ENCODE data around the gene SYCE1. TPM values are rescaled to one million over a fixed set of nuclear protein-coding genes. Genes with fewer than 3 reads are reported as not detected.
"Not testable (repeated sequence)": the region's sequence is repeated elsewhere in the genome, so short reads cannot be mapped to it uniquely, and the experiment has no call there.

The SYCE1 gene
- total and polyA plus RNA-seq, 5 donors from 2014 or later, result 0.09 to 1.7 (median 0.70) TPM; not detected in 2

DNA sequence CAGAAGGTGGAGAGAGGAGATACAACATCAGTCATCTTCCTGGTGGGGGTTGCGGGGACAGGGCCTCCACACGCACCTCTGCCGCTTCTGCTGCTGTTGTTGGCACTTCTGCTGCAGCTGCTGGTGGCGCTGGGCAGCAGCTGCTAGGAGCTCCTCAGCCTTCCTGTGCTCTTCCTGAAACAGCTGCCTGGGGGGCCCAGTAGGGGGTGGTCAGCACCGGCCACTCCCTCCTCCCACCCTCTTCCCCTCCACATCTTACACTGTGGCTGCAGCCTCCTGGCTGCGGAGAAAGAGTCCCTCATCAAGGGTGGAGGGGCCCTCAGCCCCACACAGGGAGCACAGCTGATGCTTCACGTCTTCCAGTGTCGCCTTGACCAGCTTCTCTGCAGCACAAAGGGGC is 9.9 kb downstream of the SYCE1 start:
- DNase-seq, result no peak
- Histone ChIP-seq H3K9me3 (ENCODE audit: control insufficient read depth in 2 of 2, low read length in 2 of 2) (no peaks in the 10 kb centered on the region), H3K36me3 (ENCODE audit: control insufficient read depth, insufficient read depth, low read length) (no peaks in the 10 kb centered on the region), H3K27ac (ENCODE audit: insufficient read depth, low read length, poor library complexity, severe bottlenecking) (no peak overlapping the region), H3K4me3 (ENCODE audit: low read depth, low read length) (no peak overlapping the region), H3K27me3 (ENCODE audit: control insufficient read depth, insufficient read depth, low read length) (no peaks in the 10 kb centered on the region), H3K4me1 (ENCODE audit: control insufficient read depth, insufficient read depth, low read length, poor library complexity, severe bottlenecking) (no peaks in the 10 kb centered on the region)
- Mint-ChIP-seq H3K27me3 (peaks cover 12% of the 10 kb centered on the region), H3K9me3 (peaks cover 0 to 2% (median 0%) of the 10 kb centered on the region in 7 donors), H3K4me3 (no peak overlapping the region), H3K27ac (no peak overlapping the region), H3K4me1 (no peaks in the 10 kb centered on the region), H3K36me3 (no peaks in the 10 kb centered on the region)
- no peak for ATAC-seq (ENCODE audit: low read depth in 2 of 2)

DNA sequence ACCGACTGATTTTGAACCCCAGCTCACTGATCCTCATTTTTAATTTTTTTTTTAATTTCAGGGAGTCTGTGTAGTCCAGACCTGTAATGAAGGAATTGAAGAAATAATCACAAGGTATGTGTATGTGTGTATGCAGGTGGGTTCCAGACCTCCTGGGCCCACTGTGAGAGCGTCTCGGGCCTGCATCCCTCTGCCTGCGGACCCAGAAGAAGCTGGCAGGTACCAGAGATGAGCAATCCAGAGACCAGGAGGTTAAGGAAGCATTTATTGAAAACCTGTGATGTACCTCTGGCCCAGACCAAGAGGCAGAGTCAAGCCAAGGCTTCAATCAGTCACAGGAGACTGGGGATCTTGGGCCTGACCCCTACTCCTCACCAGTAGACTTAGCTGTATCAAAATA is 10.8 kb downstream of the SYCE1 start:
- Mint-ChIP-seq H3K27me3 (peaks cover 12% of the 10 kb centered on the region), H3K27ac (no peak overlapping the region), H3K4me3 (no peak overlapping the region), H3K36me3 (no peaks in the 10 kb centered on the region), H3K4me1 (no peaks in the 10 kb centered on the region), H3K9me3 (peaks cover 0 to 7% (median 0%) of the 10 kb centered on the region in 7 donors)
- Histone ChIP-seq H3K4me1 (ENCODE audit: control insufficient read depth, insufficient read depth, low read length, poor library complexity, severe bottlenecking) (no peaks in the 10 kb centered on the region), H3K4me3 (ENCODE audit: low read depth, low read length) (no peak overlapping the region), H3K9me3 (ENCODE audit: control insufficient read depth in 2 of 2, low read length in 2 of 2) (no peaks in the 10 kb centered on the region), H3K27ac (ENCODE audit: insufficient read depth, low read length, poor library complexity, severe bottlenecking) (no peak overlapping the region), H3K27me3 (ENCODE audit: control insufficient read depth, insufficient read depth, low read length) (no peaks in the 10 kb centered on the region), H3K36me3 (ENCODE audit: control insufficient read depth, insufficient read depth, low read length) (no peaks in the 10 kb centered on the region)
- no peak for DNase-seq
- ATAC-seq (ENCODE audit: low read depth in 2 of 2), result no peak

DNA sequence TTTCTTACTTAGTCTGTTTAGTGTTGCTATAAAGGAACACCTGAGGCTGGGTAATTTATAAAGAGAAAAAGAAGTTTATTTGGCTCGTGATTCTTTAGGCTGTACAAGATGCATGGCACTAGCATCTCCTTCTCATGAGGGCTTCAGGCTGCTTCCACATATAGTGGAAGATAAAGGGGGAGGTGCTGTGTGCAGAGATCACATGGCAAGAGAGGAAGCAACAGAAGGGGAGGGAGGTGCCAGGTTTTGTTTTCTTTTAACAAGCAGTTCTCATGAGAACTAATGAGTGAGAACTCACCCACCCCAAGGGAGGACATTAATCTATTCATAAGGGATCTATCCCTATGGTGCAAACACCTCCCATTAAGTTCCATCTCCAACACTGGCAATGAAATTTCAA is 20.9 kb downstream of the SYCE1 start:
- Mint-ChIP-seq H3K4me1 (peaks cover 0 to 5% (median 2%) of the 10 kb centered on the region in 4 donors), H3K27ac (no peak overlapping the region), H3K27me3 (peaks cover 29% of the 10 kb centered on the region), H3K36me3 (no peaks in the 10 kb centered on the region), H3K9me3 (peaks cover 0 to 20% (median 4%) of the 10 kb centered on the region in 7 donors), H3K4me3 (no peak overlapping the region)
- Histone ChIP-seq H3K4me3 (ENCODE audit: low read depth, low read length) (no peak overlapping the region), H3K27me3 (ENCODE audit: control insufficient read depth, insufficient read depth, low read length) (no peaks in the 10 kb centered on the region), H3K27ac (ENCODE audit: insufficient read depth, low read length, poor library complexity, severe bottlenecking) (no peak overlapping the region), H3K36me3 (ENCODE audit: control insufficient read depth, insufficient read depth, low read length) (no peaks in the 10 kb centered on the region), H3K9me3 (ENCODE audit: control insufficient read depth in 2 of 2, low read length in 2 of 2) (peaks cover 9 to 12% of the 10 kb centered on the region in 2 experiments), H3K4me1 (ENCODE audit: control insufficient read depth, insufficient read depth, low read length, poor library complexity, severe bottlenecking) (no peaks in the 10 kb centered on the region)
- ATAC-seq (ENCODE audit: low read depth in 2 of 2) (no peak), DNase-seq (no peak)

DNA sequence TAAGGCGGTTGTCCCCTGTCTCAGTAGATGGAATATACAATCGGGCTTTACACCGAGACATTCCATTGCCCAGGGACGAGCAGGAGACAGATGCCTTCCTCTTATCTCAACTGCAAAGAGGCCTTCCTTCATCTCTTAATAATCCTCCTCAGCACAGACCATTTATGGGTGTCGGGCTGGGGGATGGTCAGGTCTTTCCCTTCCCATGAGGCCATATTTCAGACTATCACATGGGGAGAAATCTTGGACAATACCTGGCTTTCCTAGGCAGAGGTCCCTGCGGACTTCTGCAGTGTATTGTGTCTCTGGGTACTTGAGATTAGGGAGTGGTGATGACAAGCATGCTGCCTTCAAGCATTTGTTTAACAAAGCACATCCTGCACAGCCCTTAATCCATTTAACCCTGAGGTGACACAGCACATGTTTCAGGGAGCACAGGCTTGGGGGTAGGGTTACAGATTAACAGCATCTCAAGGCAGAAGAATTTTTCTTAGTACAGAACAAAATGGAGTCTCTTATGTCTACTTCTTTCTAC is 23.9 kb downstream of the SYCE1 start:
- not testable (repeated sequence) for ATAC-seq (ENCODE audit: low read depth in 2 of 2); H3K4me3 Mint-ChIP-seq; H3K27ac ChIP-seq (ENCODE audit: insufficient read depth, low read length, poor library complexity, severe bottlenecking); DNase-seq; H3K9me3 Mint-ChIP-seq; H3K4me3 ChIP-seq (ENCODE audit: low read depth, low read length); H3K27ac Mint-ChIP-seq; H3K4me1 Mint-ChIP-seq; H3K9me3 ChIP-seq (ENCODE audit: control insufficient read depth in 2 of 2, low read length in 2 of 2); H3K4me1 ChIP-seq (ENCODE audit: control insufficient read depth, insufficient read depth, low read length, poor library complexity, severe bottlenecking); H3K36me3 ChIP-seq (ENCODE audit: control insufficient read depth, insufficient read depth, low read length); H3K27me3 ChIP-seq (ENCODE audit: control insufficient read depth, insufficient read depth, low read length); H3K36me3 Mint-ChIP-seq
- peaks cover 16% of the 10 kb centered on the region for H3K27me3 Mint-ChIP-seq

DNA sequence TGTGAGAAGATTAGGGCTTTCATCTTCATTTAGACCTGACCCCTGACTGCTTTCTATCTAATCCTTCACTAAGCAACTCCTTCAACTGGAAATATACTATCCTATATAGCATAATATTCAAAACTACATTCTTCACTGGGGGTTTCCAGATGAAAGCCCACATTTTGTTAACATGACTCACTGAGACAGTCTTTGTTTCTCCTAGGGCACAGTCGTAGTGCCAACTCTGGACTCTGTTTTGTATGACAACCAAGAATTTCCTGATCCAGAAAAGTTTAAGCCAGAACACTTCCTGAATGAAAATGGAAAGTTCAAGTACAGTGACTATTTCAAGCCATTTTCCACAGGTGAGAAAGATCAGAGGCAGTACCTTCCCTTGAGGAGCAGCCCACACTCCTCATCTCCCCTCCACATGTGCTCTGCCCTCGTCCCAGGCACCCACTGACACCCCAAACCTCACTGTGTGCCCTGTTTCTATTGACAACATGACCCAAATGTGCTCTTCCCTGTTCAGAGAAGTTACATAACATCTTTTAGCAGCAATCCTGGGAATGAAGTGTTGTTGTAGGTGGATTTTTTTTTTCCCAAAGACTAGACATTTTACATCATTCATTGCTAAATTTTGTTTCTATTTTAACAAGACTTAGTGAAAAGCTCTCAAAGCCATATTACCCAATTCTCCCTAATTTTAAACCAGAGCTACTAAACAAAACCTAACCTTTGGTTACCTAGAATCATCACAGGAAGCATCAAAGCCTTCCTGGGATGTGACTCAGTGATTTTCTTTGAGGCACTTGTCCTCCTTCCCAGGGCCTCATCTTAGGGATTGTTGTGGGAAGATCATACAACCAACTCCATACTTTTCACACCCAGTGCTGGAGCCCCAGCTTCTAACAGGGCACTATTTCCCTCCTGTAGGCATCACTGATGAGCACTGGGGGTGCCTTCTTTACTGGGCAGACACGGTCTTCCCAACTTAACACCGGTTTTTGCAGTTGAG is 27.5 kb downstream of the SYCE1 start:
- Mint-ChIP-seq H3K4me1 (no peaks in the 10 kb centered on the region), H3K4me3 (no peak overlapping the region), H3K27me3 (peaks cover 15% of the 10 kb centered on the region), H3K9me3 (peaks cover 0 to 2% (median 0%) of the 10 kb centered on the region in 7 donors), H3K27ac (no peak overlapping the region), H3K36me3 (no peaks in the 10 kb centered on the region)
- Histone ChIP-seq H3K4me3 (ENCODE audit: low read depth, low read length) (no peak overlapping the region), H3K27ac (ENCODE audit: insufficient read depth, low read length, poor library complexity, severe bottlenecking) (no peak overlapping the region), H3K4me1 (ENCODE audit: control insufficient read depth, insufficient read depth, low read length, poor library complexity, severe bottlenecking) (no peaks in the 10 kb centered on the region), H3K9me3 (ENCODE audit: control insufficient read depth in 2 of 2, low read length in 2 of 2) (no peaks in the 10 kb centered on the region), H3K36me3 (ENCODE audit: control insufficient read depth, insufficient read depth, low read length) (no peaks in the 10 kb centered on the region), H3K27me3 (ENCODE audit: control insufficient read depth, insufficient read depth, low read length) (no peaks in the 10 kb centered on the region)
- ATAC-seq (ENCODE audit: low read depth in 2 of 2) (no peak), DNase-seq (no peak)

DNA sequence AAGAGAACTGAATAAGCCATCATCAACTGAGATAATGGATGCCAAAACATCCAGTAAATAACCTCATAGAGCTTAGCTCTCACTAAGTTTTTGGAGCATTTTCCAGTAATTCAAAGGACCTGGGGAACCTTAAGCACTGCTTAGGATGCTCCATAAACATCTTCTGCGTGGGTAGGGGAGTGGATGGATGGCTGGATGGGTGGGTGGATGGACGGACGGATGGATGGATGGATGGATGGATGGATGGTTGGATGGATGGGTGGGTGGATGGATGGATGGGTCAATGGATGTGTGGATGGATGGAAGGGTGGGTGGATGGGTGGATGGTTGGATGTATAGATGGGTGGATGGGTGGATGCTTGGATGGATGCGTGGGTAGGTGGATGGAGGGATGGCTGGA is 29.2 kb downstream of the SYCE1 start:
- Histone ChIP-seq H3K4me3 (ENCODE audit: low read depth, low read length) (no peak overlapping the region), H3K9me3 (ENCODE audit: control insufficient read depth in 2 of 2, low read length in 2 of 2) (no peaks in the 10 kb centered on the region), H3K4me1 (ENCODE audit: control insufficient read depth, insufficient read depth, low read length, poor library complexity, severe bottlenecking) (no peaks in the 10 kb centered on the region), H3K27me3 (ENCODE audit: control insufficient read depth, insufficient read depth, low read length) (peaks cover under 1% of the 10 kb centered on the region), H3K36me3 (ENCODE audit: control insufficient read depth, insufficient read depth, low read length) (no peaks in the 10 kb centered on the region), H3K27ac (ENCODE audit: insufficient read depth, low read length, poor library complexity, severe bottlenecking) (no peak overlapping the region)
- Mint-ChIP-seq H3K36me3 (no peaks in the 10 kb centered on the region), H3K4me1 (no peaks in the 10 kb centered on the region), H3K27me3 (peaks cover 25% of the 10 kb centered on the region), H3K4me3 (no peak overlapping the region), H3K27ac (no peak overlapping the region), H3K9me3 (peaks cover 0 to 2% (median 0%) of the 10 kb centered on the region in 7 donors)
- ATAC-seq (ENCODE audit: low read depth in 2 of 2) (no peak), DNase-seq (no peak)

DNA sequence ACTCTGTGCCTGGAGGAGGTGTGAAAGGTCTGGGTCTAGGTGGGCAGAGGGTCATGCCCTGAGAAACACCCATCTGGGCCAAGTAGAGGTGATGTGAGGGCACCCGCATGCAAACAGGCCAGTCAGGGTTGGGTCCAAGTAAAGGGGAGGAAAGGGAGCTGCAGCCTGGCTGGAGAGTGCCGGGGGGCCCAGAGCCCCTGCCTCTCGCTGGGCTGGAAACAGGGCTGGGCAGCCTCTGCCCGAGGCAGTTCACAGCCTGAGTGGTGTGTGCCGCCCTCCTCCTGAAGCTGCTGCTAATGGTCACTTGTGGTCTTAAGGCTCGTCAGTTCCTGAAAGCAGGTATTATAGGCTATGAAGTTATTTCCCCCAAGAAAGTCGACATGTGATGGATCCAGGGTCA is 31.0 kb downstream of the SYCE1 start:
- Histone ChIP-seq H3K27me3 (ENCODE audit: control insufficient read depth, insufficient read depth, low read length) (peaks cover 4% of the 10 kb centered on the region), H3K9me3 (ENCODE audit: control insufficient read depth in 2 of 2, low read length in 2 of 2) (no peaks in the 10 kb centered on the region), H3K36me3 (ENCODE audit: control insufficient read depth, insufficient read depth, low read length) (no peaks in the 10 kb centered on the region), H3K27ac (ENCODE audit: insufficient read depth, low read length, poor library complexity, severe bottlenecking) (no peak overlapping the region), H3K4me1 (ENCODE audit: control insufficient read depth, insufficient read depth, low read length, poor library complexity, severe bottlenecking) (peaks cover 3% of the 10 kb centered on the region), H3K4me3 (ENCODE audit: low read depth, low read length) (no peak overlapping the region)
- H3K27ac Mint-ChIP-seq, result no peak overlapping the region
- H3K9me3 Mint-ChIP-seq, result peaks cover 0 to 3% (median 0%) of the 10 kb centered on the region in 7 donors
- H3K36me3 Mint-ChIP-seq, result no peaks in the 10 kb centered on the region
- ATAC-seq (ENCODE audit: low read depth in 2 of 2) (no peak), DNase-seq (no peak)
- peaks cover 0 to 3% (median 1%) of the 10 kb centered on the region in 4 donors for H3K4me1 Mint-ChIP-seq
- H3K27me3 Mint-ChIP-seq, result peaks cover 37% of the 10 kb centered on the region
- no peak overlapping the region for H3K4me3 Mint-ChIP-seq
